ENCODE results near the gene TBC1D4. TPM values are rescaled to one million over a fixed set of nuclear protein-coding genes. Genes with fewer than 3 reads are reported as not detected.

The TBC1D4 gene
- polyA plus RNA-seq, 1 of the 3 experiments (the other 2 are of a cell fraction) = 8.8 TPM

GRCh38 chr13:75295201-75295600 is 186.8 kb downstream of the TBC1D4 start:
- Histone ChIP-seq H4K20me1 (ENCODE audit: insufficient read depth) (no peaks in the 10 kb centered on the region), H3K4me3 (ENCODE audit: low read depth in 2 of 2, low read length in 1 of 2) (no peak overlapping the region), H3K79me2 (ENCODE audit: insufficient read depth) (no peaks in the 10 kb centered on the region), H3K9me2 (no peaks in the 10 kb centered on the region), H3K9ac (no peak overlapping the region), H3K27ac (ENCODE audit: low read depth in 2 of 2, low read length in 1 of 2) (no peak overlapping the region), H3F3A (replicated peaks; ENCODE audit: insufficient read depth) (peaks cover 6% of the 10 kb centered on the region), H3K9me3 (no peaks in the 10 kb centered on the region), H2AFZ (ENCODE audit: low read depth) (no peak overlapping the region), H3K27me3 (ENCODE audit: insufficient read depth) (no peaks in the 10 kb centered on the region), H3K4me1 (ENCODE audit: control insufficient read depth in 1 of 2, insufficient read depth in 2 of 2, low read depth in 1 of 2, low read length in 1 of 2) (no peaks in the 10 kb centered on the region; a peak in 2 of 4 replicates), H3K4me2 (no peak overlapping the region), H3K36me3 (replicated peaks in 1 of 2; ENCODE audit: control insufficient read depth in 1 of 2, insufficient read depth in 2 of 2, low read length in 1 of 2) (peaks cover 0 to 2% of the 10 kb centered on the region in 2 experiments)
- DNase-seq = no peak
- no peak for TF ChIP-seq USF1 (IDR thresholded peaks at IDR 0.05; ENCODE audit: borderline replicate concordance, low read depth)
- TF ChIP-seq CTCF (IDR thresholded peaks at IDR 0.05) = no peak
- ChIA-PET CTCF (no interaction called here), POLR2A (no interaction called here)
- 72% methylated on average over 3 of the region's 3 CpGs for WGBS (ENCODE audit: low lambda C conversion rate)

GRCh38 chr13:75294110-75294509 is 187.9 kb downstream of the TBC1D4 start:
- Histone ChIP-seq H3K9ac (no peak overlapping the region), H2AFZ (ENCODE audit: low read depth) (no peak overlapping the region), H3F3A (replicated peaks; ENCODE audit: insufficient read depth) (no peaks in the 10 kb centered on the region), H3K9me2 (no peaks in the 10 kb centered on the region), H3K27me3 (ENCODE audit: insufficient read depth) (no peaks in the 10 kb centered on the region), H3K36me3 (replicated peaks in 1 of 2; ENCODE audit: control insufficient read depth in 1 of 2, insufficient read depth in 2 of 2, low read length in 1 of 2) (peaks cover 0 to 2% of the 10 kb centered on the region in 2 experiments), H3K27ac (ENCODE audit: low read depth in 2 of 2, low read length in 1 of 2) (no peak overlapping the region), H3K9me3 (no peaks in the 10 kb centered on the region), H4K20me1 (ENCODE audit: insufficient read depth) (no peaks in the 10 kb centered on the region), H3K79me2 (ENCODE audit: insufficient read depth) (no peaks in the 10 kb centered on the region), H3K4me2 (no peak overlapping the region), H3K4me3 (ENCODE audit: low read depth in 2 of 2, low read length in 1 of 2) (no peak overlapping the region), H3K4me1 (ENCODE audit: control insufficient read depth in 1 of 2, insufficient read depth in 2 of 2, low read depth in 1 of 2, low read length in 1 of 2) (no peaks in the 10 kb centered on the region; a peak in 1 of 4 replicates)
- DNase-seq = no peak
- CTCF ChIA-PET = no interaction called here
- no peak for TF ChIP-seq REST (IDR thresholded peaks at IDR 0.05; ENCODE audit: low read depth, low read length)
- no peak for TF ChIP-seq NFIC (IDR thresholded peaks at IDR 0.05; ENCODE audit: borderline replicate concordance)
- TF ChIP-seq JUND (IDR thresholded peaks at IDR 0.05) = no peak
- no peak for TF ChIP-seq FOSL2 (IDR thresholded peaks at IDR 0.05; ENCODE audit: borderline replicate concordance, low read depth)
- TF ChIP-seq ZBTB33 (IDR thresholded peaks at IDR 0.05; ENCODE audit: borderline replicate concordance, low read depth) = no peak
- TF ChIP-seq SIN3A (IDR thresholded peaks at IDR 0.05; ENCODE audit: borderline replicate concordance, low read depth, low read length) = no peak
- no peak for TF ChIP-seq PBX3 (IDR thresholded peaks at IDR 0.05)
- TF ChIP-seq ELF1 (IDR thresholded peaks at IDR 0.05) = no peak
- no peak for TF ChIP-seq MXI1 (IDR thresholded peaks at IDR 0.05; ENCODE audit: low read depth, low read length)
- no peak for TF ChIP-seq USF1 (IDR thresholded peaks at IDR 0.05; ENCODE audit: borderline replicate concordance, low read depth)
- TF ChIP-seq CHD2 (IDR thresholded peaks at IDR 0.05; ENCODE audit: low read length, partially characterized antibody) = no peak
- no peak for TF ChIP-seq RXRA (IDR thresholded peaks at IDR 0.05; ENCODE audit: borderline replicate concordance, low read depth)
- POLR2A ChIA-PET = no interaction called here

Data from SK-N-SH (cell line).